Activated naive CD4-positive, alpha-beta T cell treated with anti-CD3 and anti-CD28 coated beads, Interleukin-2, amount 50 U/mL, for 72 hours (primary cell): ENCODE data around the gene SOX10. TPM values are rescaled to one million over a fixed set of nuclear protein-coding genes. Genes with fewer than 3 reads are reported as not detected.

Source experiments
- ATAC-seq, 2 donors: fragments of 150-1000 bp; cut with Tn5 transposase; 2 replicates each; pipeline ENCODE4 v1.10.0; 2021; ENCODE audit warnings: mild to moderate bottlenecking in 2 of 2, moderate library complexity in 2 of 2
- DNase-seq, 2 donors: peaks; one replicate each; pipeline ENCODE4 v3.0.0; 2021 to 2022; ENCODE audit warnings: low spot score in 2 of 2
- H3K27ac Mint-ChIP-seq, 2 donors: one replicate each; pipeline ENCODE4 v1.8.0; 2022; ENCODE audit warnings: mild to moderate bottlenecking in 2 of 2, mixed read lengths in 2 of 2
- H3K36me3 Mint-ChIP-seq, 2 donors: one replicate each; pipeline ENCODE4 v1.8.0; 2022; ENCODE audit warnings: mixed read lengths in 2 of 2
- H3K9me3 Mint-ChIP-seq, 2 donors: one replicate each; pipeline ENCODE4 v1.8.0; 2022; ENCODE audit warnings: mixed read lengths in 2 of 2
- total RNA-seq, 2 donors: library from RNA; stranded (reverse); gene quantifications; one replicate each; pipeline ENCODE4 v1.2.3, GENCODE V29; 2022

The SOX10 gene
- total RNA-seq, result not detected

GRCh38 chr22:37983860-37984791 lies at the start of gene SOX10:
SOX10 (minus strand) TSS chr22:37984555; CDS start chr22:37983784, 771 bp downstream.
- no peak for ATAC-seq
- Mint-ChIP-seq H3K27ac (no peak within 1 kb of the TSS), H3K9me3 (no peaks in the 10 kb centered on the region), H3K36me3 (no peaks in the 10 kb centered on the region)
- no peak for DNase-seq

- no peak for DNase-seq
- no peak for ATAC-seq
- H3K36me3 Mint-ChIP-seq, result no peaks in the 10 kb centered on the region
- H3K9me3 Mint-ChIP-seq, result no peaks in the 10 kb centered on the region
- H3K27ac Mint-ChIP-seq, result no peak overlapping the region
Measured at GRCh38 chr22:38033522-38034277, 49.3 kb upstream of the SOX10 start.

- ATAC-seq (no peak), DNase-seq (no peak)
- H3K36me3 Mint-ChIP-seq, result no peaks in the 10 kb centered on the region
- H3K9me3 Mint-ChIP-seq, result no peaks in the 10 kb centered on the region
- peak overlapping the region; percentile 32 to 49 for H3K27ac Mint-ChIP-seq
Measured at GRCh38 chr22:38032681-38033521, 48.5 kb upstream of the SOX10 start.

GRCh38 chr22:38031491-38031890 lies 47.1 kb upstream of the SOX10 start:
- H3K27ac Mint-ChIP-seq, result peak overlapping the region in 1 of 2 donors; percentile 41
- no peak for DNase-seq
- no peaks in the 10 kb centered on the region for H3K9me3 Mint-ChIP-seq
- H3K36me3 Mint-ChIP-seq, result no peaks in the 10 kb centered on the region
- no peak for ATAC-seq

- ATAC-seq, result no peak
- Mint-ChIP-seq H3K27ac (no peak overlapping the region), H3K36me3 (no peaks in the 10 kb centered on the region), H3K9me3 (no peaks in the 10 kb centered on the region)
- DNase-seq, result no peak
Measured at GRCh38 chr22:38030311-38031133, 46.2 kb upstream of the SOX10 start.

- Mint-ChIP-seq H3K36me3 (no peaks in the 10 kb centered on the region), H3K9me3 (no peaks in the 10 kb centered on the region), H3K27ac (no peak overlapping the region)
- DNase-seq, result no peak
- ATAC-seq, result no peak
Measured at GRCh38 chr22:38029901-38030300, 45.5 kb upstream of the SOX10 start.

- no peaks in the 10 kb centered on the region for H3K9me3 Mint-ChIP-seq
- no peaks in the 10 kb centered on the region for H3K36me3 Mint-ChIP-seq
- no peak overlapping the region for H3K27ac Mint-ChIP-seq
- no peak for ATAC-seq
- DNase-seq, result no peak
Measured at GRCh38 chr22:38029370-38029769, 45.0 kb upstream of the SOX10 start.

- no peak for ATAC-seq
- Mint-ChIP-seq H3K27ac (no peak overlapping the region), H3K9me3 (no peaks in the 10 kb centered on the region), H3K36me3 (no peaks in the 10 kb centered on the region)
- no peak for DNase-seq
Measured at GRCh38 chr22:38028344-38029130, 44.2 kb upstream of the SOX10 start.

GRCh38 chr22:38027487-38027886 lies 43.1 kb upstream of the SOX10 start:
- H3K9me3 Mint-ChIP-seq, result no peaks in the 10 kb centered on the region
- peak overlapping the region in 1 of 2 donors; percentile 73 for H3K27ac Mint-ChIP-seq
- DNase-seq (no peak), ATAC-seq (no peak)
- H3K36me3 Mint-ChIP-seq, result no peaks in the 10 kb centered on the region

GRCh38 chr22:38026130-38027111 lies 42.1 kb upstream of the SOX10 start:
- DNase-seq (no peak), ATAC-seq (no peak)
- H3K9me3 Mint-ChIP-seq, result no peaks in the 10 kb centered on the region
- no peaks in the 10 kb centered on the region for H3K36me3 Mint-ChIP-seq
- no peak overlapping the region for H3K27ac Mint-ChIP-seq

- no peak overlapping the region for H3K27ac Mint-ChIP-seq
- DNase-seq (no peak), ATAC-seq (no peak)
- no peaks in the 10 kb centered on the region for H3K9me3 Mint-ChIP-seq
- no peaks in the 10 kb centered on the region for H3K36me3 Mint-ChIP-seq
Measured at GRCh38 chr22:38025514-38025913, 41.2 kb upstream of the SOX10 start.

GRCh38 chr22:38023045-38023444 lies 38.7 kb upstream of the SOX10 start:
- ATAC-seq (no peak), DNase-seq (no peak)
- H3K36me3 Mint-ChIP-seq, result no peaks in the 10 kb centered on the region
- H3K9me3 Mint-ChIP-seq, result no peaks in the 10 kb centered on the region
- no peak overlapping the region for H3K27ac Mint-ChIP-seq

- H3K27ac Mint-ChIP-seq, result no peak overlapping the region
- DNase-seq, result no peak
- no peak for ATAC-seq
- H3K9me3 Mint-ChIP-seq, result no peaks in the 10 kb centered on the region
- no peaks in the 10 kb centered on the region for H3K36me3 Mint-ChIP-seq
Measured at GRCh38 chr22:38021206-38021605, 36.9 kb upstream of the SOX10 start.
